ENCODE data around the gene TOMM70.

TOMM70 gene

GRCh38 chr3:100319951-100320350 lies 80.9 kb downstream of the TOMM70 start:
- DNase-seq = no peak

GRCh38 chr3:100317912-100318311 lies 83.0 kb downstream of the TOMM70 start:
- DNase-seq = no peak

GRCh38 chr3:100316641-100317069 lies 84.2 kb downstream of the TOMM70 start:
- peak in 1 of 4 experiments; percentile 1 for DNase-seq

All from activated naive CD4-positive, alpha-beta T cell (primary cell).